BJ (cell line): ENCODE measurements around the gene NUP37. TPM values are rescaled to one million over a fixed set of nuclear protein-coding genes. Genes with fewer than 3 reads are reported as not detected.
"Not testable (repeated sequence)": the region's sequence is repeated elsewhere in the genome, so short reads cannot be mapped to it uniquely, and the experiment has no call there.

Experiments
- CTCF ChIA-PET: fragments of 350-600 bp; formaldehyde crosslinking; extraction: SDS; loops from one replicate; lab custom pipeline; 2021; ENCODE audit warnings: antibody characterized with exemption, inconsistent platforms; lab: Yijun Ruan, JAX
- POLR2A ChIA-PET: fragments of 300-600 bp; sonication (Branson Sonifier 250); formaldehyde crosslinking; extraction: SDS; loops from one replicate; lab custom pipeline; 2021; ENCODE audit warnings: antibody characterized with exemption; lab: Charles Lee
- DNase-seq: peaks from one replicate; pipeline ENCODE4 v3.0.0-alpha.2; 2011; ENCODE audit warnings: low read depth
- H3K27me3 ChIP-seq: 2 replicates; pipeline ENCODE4 v1.6.0; 2011; ENCODE audit warnings: low read length; ENCODE audit not compliant: control insufficient read depth, insufficient read depth
- H3K36me3 ChIP-seq: 2 replicates; pipeline ENCODE4 v1.5.1; 2011; ENCODE audit warnings: low read length; ENCODE audit not compliant: control insufficient read depth, insufficient read depth
- H3K4me3 ChIP-seq: 2 replicates; pipeline ENCODE4 v1.5.1; 2011; ENCODE audit warnings: low read depth, mild to moderate bottlenecking, control low read depth, low read length
- CTCF ChIP-seq: IDR thresholded peaks from 2 replicates; pipeline ENCODE4 v1.5.1; 2011; ENCODE audit warnings: low read depth, mild to moderate bottlenecking, control low read depth, inconsistent platforms, low read length, moderate library complexity; ENCODE audit not compliant: insufficient read depth
- polyA minus RNA-seq: library from RNA; depleted of rRNA, polyadenylated mRNA; stranded (reverse); fragments of >200 nt; gene quantifications from 2 replicates; pipeline ENCODE4 v1.2.3, GENCODE V29; 2011; rRNA and poly(A)+ RNA removed
- polyA plus RNA-seq: library from polyadenylated mRNA; depleted of rRNA; stranded (reverse); fragments of >200 nt; gene quantifications from 2 replicates; pipeline ENCODE4 v1.2.3, GENCODE V29; 2011; rRNA removed

NUP37 gene
- polyA plus RNA-seq (22.6 and 46.2 TPM in 2 replicates), polyA minus RNA-seq (7.2 and 8.9 TPM in 2 replicates)

GRCh38 chr12:102119674-102120563, at the start of gene NUP37, which contains the start of gene PARPBP:
TSS of gene NUP37 (minus strand) at chr12:102120114. CDS start at chr12:102118518, 1,596 bp downstream.
TSS of gene PARPBP (plus strand) at chr12:102120183. CDS start at chr12:102123889, 3,706 bp downstream.
- ChIA-PET POLR2A (interaction anchor here (0.5 to 1.0 kb wide), 2 partner anchors 550 to 620 kb away, joined by 3 to 5 read pairs; no protein-coding TSS in a partner anchor), CTCF (interaction anchor here (1.0 kb wide), 1 partner anchor 21 kb away, joined by 3 read pairs; no protein-coding TSS in a partner anchor)
- H3K27me3 ChIP-seq: no peaks in the 10 kb centered on the region
- peak within 1 kb of the TSS; percentile 68 for H3K4me3 ChIP-seq
- no peak for DNase-seq
- H3K36me3 ChIP-seq: no peaks in the 10 kb centered on the region
- peak; percentile 27; the same call in 1 of the 2 replicates for TF ChIP-seq CTCF

GRCh38 chr12:102167821-102168604, 48.1 kb upstream of the NUP37 start:
- Histone ChIP-seq H3K4me3 (no peak overlapping the region), H3K36me3 (no peaks in the 10 kb centered on the region), H3K27me3 (no peaks in the 10 kb centered on the region)
- ChIA-PET POLR2A (no interaction called here), CTCF (interaction anchor here (0.9 to 2.5 kb wide), 5 partner anchors 10 to 649 kb away, joined by 3 to 13 read pairs (median 4); no protein-coding TSS in a partner anchor)
- TF ChIP-seq CTCF: no peak
- DNase-seq: no peak

GRCh38 chr12:102163383-102163782, 43.5 kb upstream of the NUP37 start:
- DNase-seq: no peak
- H3K27me3 ChIP-seq: no peaks in the 10 kb centered on the region
- H3K36me3 ChIP-seq: no peaks in the 10 kb centered on the region
- no peak for TF ChIP-seq CTCF
- H3K4me3 ChIP-seq: no peak overlapping the region
- POLR2A ChIA-PET: interaction anchor here (0.7 kb wide), 1 partner anchor 33 kb away, joined by 4 read pairs; no protein-coding TSS in a partner anchor
- CTCF ChIA-PET: no interaction called here

GRCh38 chr12:102155206-102155605, 35.3 kb upstream of the NUP37 start:
- CTCF ChIA-PET, DNase-seq, POLR2A ChIA-PET: not testable (repeated sequence)

GRCh38 chr12:102147062-102147587, 27.2 kb upstream of the NUP37 start:
- POLR2A ChIA-PET, DNase-seq, H3K27me3 ChIP-seq, H3K36me3 ChIP-seq, H3K4me3 ChIP-seq, CTCF ChIA-PET: not testable (repeated sequence)

More at GRCh38 chr12:102155206-102155605, 35.3 kb upstream of the NUP37 start:
- H3K4me3 ChIP-seq, H3K36me3 ChIP-seq, H3K27me3 ChIP-seq: not testable (repeated sequence)
